ENCODE results near the gene LYPLAL1.

LYPLAL1 gene

DNA sequence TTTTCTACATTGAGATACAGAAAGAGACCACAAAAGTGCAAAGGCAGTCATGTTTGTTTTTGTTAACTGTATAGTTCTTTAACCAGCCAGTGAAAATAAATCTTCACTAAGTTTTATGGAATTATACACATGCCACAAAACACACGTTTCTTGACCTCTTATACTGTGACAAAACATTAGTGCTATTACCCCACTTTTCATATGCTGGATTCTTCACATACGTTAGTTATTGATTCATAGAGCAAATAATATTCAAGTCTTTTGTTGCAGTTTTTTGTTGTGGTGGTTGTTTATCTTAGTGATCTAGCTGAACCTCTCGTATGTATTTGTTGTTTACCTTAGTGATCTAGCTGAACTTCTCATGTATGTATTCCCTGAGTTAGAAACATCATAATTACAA lies 28.0 kb downstream of the LYPLAL1 start:
- H3K4me3 ChIP-seq (ENCODE audit: insufficient read depth, low read length, poor library complexity, severe bottlenecking), result no peak overlapping the region
- no peak for TF ChIP-seq EZH2phosphoT487 (conservative IDR thresholded peaks at IDR 0.05; ENCODE audit: low read length)
- TF ChIP-seq, protein P1, sequence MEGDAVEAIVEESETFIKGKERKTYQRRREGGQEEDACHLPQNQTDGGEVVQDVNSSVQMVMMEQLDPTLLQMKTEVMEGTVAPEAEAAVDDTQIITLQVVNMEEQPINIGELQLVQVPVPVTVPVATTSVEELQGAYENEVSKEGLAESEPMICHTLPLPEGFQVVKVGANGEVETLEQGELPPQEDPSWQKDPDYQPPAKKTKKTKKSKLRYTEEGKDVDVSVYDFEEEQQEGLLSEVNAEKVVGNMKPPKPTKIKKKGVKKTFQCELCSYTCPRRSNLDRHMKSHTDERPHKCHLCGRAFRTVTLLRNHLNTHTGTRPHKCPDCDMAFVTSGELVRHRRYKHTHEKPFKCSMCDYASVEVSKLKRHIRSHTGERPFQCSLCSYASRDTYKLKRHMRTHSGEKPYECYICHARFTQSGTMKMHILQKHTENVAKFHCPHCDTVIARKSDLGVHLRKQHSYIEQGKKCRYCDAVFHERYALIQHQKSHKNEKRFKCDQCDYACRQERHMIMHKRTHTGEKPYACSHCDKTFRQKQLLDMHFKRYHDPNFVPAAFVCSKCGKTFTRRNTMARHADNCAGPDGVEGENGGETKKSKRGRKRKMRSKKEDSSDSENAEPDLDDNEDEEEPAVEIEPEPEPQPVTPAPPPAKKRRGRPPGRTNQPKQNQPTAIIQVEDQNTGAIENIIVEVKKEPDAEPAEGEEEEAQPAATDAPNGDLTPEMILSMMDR (IDR thresholded peaks at IDR 0.05; ENCODE audit: insufficient read depth, low read length, poor library complexity, severe bottlenecking), result no peak
- no peaks in the 10 kb centered on the region for H3K9me2 ChIP-seq (replicated peaks; ENCODE audit: insufficient read depth, low read length)
- no peaks in the 10 kb centered on the region for H3K79me2 ChIP-seq (ENCODE audit: insufficient read depth, low read length)
- no peaks in the 10 kb centered on the region for H3K36me3 ChIP-seq (ENCODE audit: low read length)
- H3K27me3 ChIP-seq (ENCODE audit: low read length), result no peaks in the 10 kb centered on the region
- no peak overlapping the region for H2AFZ ChIP-seq (ENCODE audit: low read depth, low read length, severe bottlenecking)
- H3F3A ChIP-seq (ENCODE audit: insufficient read depth), result peaks cover 6% of the 10 kb centered on the region; the same call in 1 of the 2 replicates
- H3K27ac ChIP-seq (ENCODE audit: low read depth, low read length), result no peak overlapping the region
- no peak overlapping the region for H3K9ac ChIP-seq (ENCODE audit: low read length)
- H4K20me1 ChIP-seq (ENCODE audit: low read depth, low read length), result no peaks in the 10 kb centered on the region; the same call in 1 of the 2 replicates
- no peaks in the 10 kb centered on the region for H3K9me3 ChIP-seq (ENCODE audit: insufficient read depth, low read length)
- H3K4me2 ChIP-seq (ENCODE audit: low read depth, low read length, poor library complexity, severe bottlenecking), result no peak overlapping the region

DNA sequence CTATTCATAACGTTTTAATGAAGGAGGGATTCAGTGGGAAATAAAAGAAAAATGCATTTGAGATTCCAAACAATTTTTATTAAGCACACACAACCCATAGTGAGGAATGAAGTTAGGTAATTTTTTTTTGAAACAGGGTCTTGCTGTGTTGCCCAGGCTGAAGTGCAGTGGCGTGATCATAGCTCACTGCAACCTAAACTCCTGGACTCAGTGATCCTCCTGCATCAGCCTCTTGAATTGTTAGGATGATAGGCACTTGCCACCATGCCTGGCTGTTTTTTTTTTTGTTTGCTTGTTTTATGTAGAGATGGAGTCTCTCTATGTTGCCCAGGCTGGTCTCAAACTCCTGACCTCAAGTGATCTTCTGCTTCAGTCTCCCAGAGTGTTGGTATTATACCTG lies 28.9 kb downstream of the LYPLAL1 start:
- Histone ChIP-seq H3K79me2 (ENCODE audit: insufficient read depth, low read length) (no peaks in the 10 kb centered on the region), H3F3A (ENCODE audit: insufficient read depth) (peaks cover 6% of the 10 kb centered on the region; the same call in 1 of the 2 replicates), H3K27ac (ENCODE audit: low read depth, low read length) (no peak overlapping the region), H3K36me3 (ENCODE audit: low read length) (no peaks in the 10 kb centered on the region), H3K9ac (ENCODE audit: low read length) (no peak overlapping the region), H2AFZ (ENCODE audit: low read depth, low read length, severe bottlenecking) (no peak overlapping the region), H3K9me2 (replicated peaks; ENCODE audit: insufficient read depth, low read length) (no peaks in the 10 kb centered on the region), H3K27me3 (ENCODE audit: low read length) (no peaks in the 10 kb centered on the region), H3K4me2 (ENCODE audit: low read depth, low read length, poor library complexity, severe bottlenecking) (no peak overlapping the region), H3K4me3 (ENCODE audit: insufficient read depth, low read length, poor library complexity, severe bottlenecking) (no peak overlapping the region), H3K9me3 (ENCODE audit: insufficient read depth, low read length) (no peaks in the 10 kb centered on the region), H4K20me1 (ENCODE audit: low read depth, low read length) (no peaks in the 10 kb centered on the region; the same call in 1 of the 2 replicates)
- no peak for TF ChIP-seq EZH2phosphoT487 (conservative IDR thresholded peaks at IDR 0.05; ENCODE audit: low read length)

DNA sequence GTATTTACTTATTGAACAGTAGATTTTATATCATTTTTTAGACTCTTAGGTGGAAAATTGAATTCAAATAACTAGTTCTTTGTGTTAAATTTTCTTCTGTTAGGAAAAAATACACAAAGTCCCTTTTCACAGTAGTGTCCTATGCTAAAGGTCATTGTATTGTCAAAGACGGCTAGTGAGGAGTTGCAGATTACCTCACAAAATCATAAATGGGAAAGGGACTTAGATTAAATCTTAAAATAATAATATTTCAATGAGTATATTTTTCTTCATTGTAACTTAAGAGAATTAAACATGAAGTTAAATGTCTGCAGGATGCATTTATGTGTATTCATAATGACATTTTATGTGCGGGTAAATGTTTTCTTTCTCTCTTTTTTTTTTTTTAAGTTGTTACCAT lies 32.7 kb downstream of the LYPLAL1 start:
- Histone ChIP-seq H3K27ac (ENCODE audit: low read depth, low read length) (no peak overlapping the region), H3K4me2 (ENCODE audit: low read depth, low read length, poor library complexity, severe bottlenecking) (no peak overlapping the region), H2AFZ (ENCODE audit: low read depth, low read length, severe bottlenecking) (no peak overlapping the region), H3K79me2 (ENCODE audit: insufficient read depth, low read length) (no peaks in the 10 kb centered on the region), H3K4me3 (ENCODE audit: insufficient read depth, low read length, poor library complexity, severe bottlenecking) (no peak overlapping the region), H3K9me2 (replicated peaks; ENCODE audit: insufficient read depth, low read length) (no peaks in the 10 kb centered on the region), H3K9ac (ENCODE audit: low read length) (no peak overlapping the region), H3K27me3 (ENCODE audit: low read length) (no peaks in the 10 kb centered on the region), H3K36me3 (ENCODE audit: low read length) (no peaks in the 10 kb centered on the region), H3K9me3 (ENCODE audit: insufficient read depth, low read length) (no peaks in the 10 kb centered on the region), H3F3A (ENCODE audit: insufficient read depth) (peaks cover 6% of the 10 kb centered on the region; the same call in 1 of the 2 replicates), H4K20me1 (ENCODE audit: low read depth, low read length) (no peaks in the 10 kb centered on the region; the same call in 1 of the 2 replicates)
- no peak for TF ChIP-seq EZH2phosphoT487 (conservative IDR thresholded peaks at IDR 0.05; ENCODE audit: low read length)
- TF ChIP-seq, protein P1 (IDR thresholded peaks at IDR 0.05; ENCODE audit: insufficient read depth, low read length, poor library complexity, severe bottlenecking), result no peak

DNA sequence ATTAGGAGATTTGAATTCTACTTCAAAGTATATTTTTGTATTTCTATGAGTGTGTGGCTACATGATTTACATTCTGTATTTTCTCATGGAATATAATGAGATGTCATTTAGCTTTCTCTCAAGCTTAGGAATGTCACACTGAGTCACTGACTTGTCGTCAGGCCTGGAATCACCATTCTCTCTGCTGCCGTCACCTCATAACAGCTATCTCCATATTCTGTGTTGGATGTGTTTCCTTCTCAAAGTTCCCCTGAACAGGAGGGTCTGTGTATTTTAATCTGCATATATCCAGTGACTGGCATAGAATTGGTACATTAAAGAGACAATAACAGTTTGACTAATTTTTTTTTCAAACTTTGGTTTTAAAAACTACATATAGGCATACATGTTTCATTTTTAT lies 35.9 kb downstream of the LYPLAL1 start:
- Histone ChIP-seq H3K4me3 (ENCODE audit: insufficient read depth, low read length, poor library complexity, severe bottlenecking) (no peak overlapping the region), H3K27ac (ENCODE audit: low read depth, low read length) (no peak overlapping the region), H2AFZ (ENCODE audit: low read depth, low read length, severe bottlenecking) (no peak overlapping the region), H3F3A (ENCODE audit: insufficient read depth) (no peaks in the 10 kb centered on the region; the same call in 1 of the 2 replicates), H3K4me2 (ENCODE audit: low read depth, low read length, poor library complexity, severe bottlenecking) (no peak overlapping the region), H3K9ac (ENCODE audit: low read length) (no peak overlapping the region), H3K9me3 (ENCODE audit: insufficient read depth, low read length) (no peaks in the 10 kb centered on the region), H3K79me2 (ENCODE audit: insufficient read depth, low read length) (no peaks in the 10 kb centered on the region), H3K36me3 (ENCODE audit: low read length) (0 out of 2 replicates have a peak, but pooled peaks cover 3% of the 10 kb centered on the region), H4K20me1 (ENCODE audit: low read depth, low read length) (no peaks in the 10 kb centered on the region; the same call in 1 of the 2 replicates), H3K9me2 (replicated peaks; ENCODE audit: insufficient read depth, low read length) (no peaks in the 10 kb centered on the region), H3K27me3 (ENCODE audit: low read length) (no peaks in the 10 kb centered on the region)
- TF ChIP-seq, protein P1 (IDR thresholded peaks at IDR 0.05; ENCODE audit: insufficient read depth, low read length, poor library complexity, severe bottlenecking), result no peak
- no peak for TF ChIP-seq EZH2phosphoT487 (conservative IDR thresholded peaks at IDR 0.05; ENCODE audit: low read length)

Measured in SU-DHL-6 (cell line).